ENCODE measurements around the gene UMODL1. TPM values are rescaled to one million over a fixed set of nuclear protein-coding genes. Genes with fewer than 3 reads are reported as not detected.
A peak's percentile ranks its signal among the peaks of the same experiment; 100 is the strongest.

Gene UMODL1
- total RNA-seq, 1 experiment from 2014 or later, result not detected

- Histone ChIP-seq H2BK5ac (ENCODE audit: insufficient read length, low read length) (no peak overlapping the region), H3K9ac (ENCODE audit: extremely low read depth, insufficient read length, low read length) (no peak overlapping the region), H3K27ac (ENCODE audit: insufficient read length, low read depth, low read length) (no peak overlapping the region), H3K14ac (ENCODE audit: insufficient read depth, low read length) (peak overlapping the region; percentile 63; the same call in 1 of the 2 replicates), H4K8ac (replicated peaks; ENCODE audit: insufficient read length, low read depth, low read length) (no peak overlapping the region), H3K18ac (ENCODE audit: insufficient read length, low read depth, low read length) (no peak overlapping the region), H3K23ac (ENCODE audit: insufficient read length, low read depth, low read length) (no peak overlapping the region), H3K79me2 (ENCODE audit: insufficient read depth, low read length) (no peaks in the 10 kb centered on the region), H3K56ac (ENCODE audit: insufficient read length, low read depth, low read length) (no peak overlapping the region), H2BK20ac (ENCODE audit: low read depth, low read length, poor library complexity, severe bottlenecking) (no peak overlapping the region), H3K4me2 (ENCODE audit: insufficient read depth, insufficient read length, low read length) (no peak overlapping the region), H2BK15ac (ENCODE audit: low read depth, low read length) (no peak overlapping the region), H2BK12ac (ENCODE audit: insufficient read length, low read depth, low read length) (no peak overlapping the region), H4K20me1 (ENCODE audit: control insufficient read depth, insufficient read depth, insufficient read length) (no peaks in the 10 kb centered on the region), H2AK5ac (ENCODE audit: insufficient read length, low read length) (no peak overlapping the region), H3K9me3 (ENCODE audit: control insufficient read depth, low read depth, low read length) (no peaks in the 10 kb centered on the region), H3K4ac (ENCODE audit: low read depth, low read length) (no peak overlapping the region), H3T11ph (ENCODE audit: low read length) (no peak overlapping the region), H2BK120ac (ENCODE audit: low read depth, low read length, poor library complexity, severe bottlenecking) (no peak overlapping the region), H4K91ac (ENCODE audit: insufficient read length, low read depth, low read length) (no peak overlapping the region), H3K4me1 (ENCODE audit: insufficient read depth, low read length) (no peaks in the 10 kb centered on the region), H3K79me1 (ENCODE audit: insufficient read depth, low read depth, low read length, poor library complexity, severe bottlenecking) (no peaks in the 10 kb centered on the region), H2AFZ (ENCODE audit: low read length) (no peak overlapping the region), H3K23me2 (ENCODE audit: insufficient read length, low read depth, low read length, poor library complexity, severe bottlenecking) (peaks cover 3% of the 10 kb centered on the region), H3K27me3 (ENCODE audit: insufficient read depth, low read length) (no peaks in the 10 kb centered on the region), H4K5ac (ENCODE audit: insufficient read length, low read depth, low read length) (no peak overlapping the region)
- TF ChIP-seq CTCF (conservative IDR thresholded peaks at IDR 0.05), result no peak
- no peak for DNase-seq
- Mint-ChIP-seq H3K4me1 (peaks cover 13 to 17% of the 10 kb centered on the region in 2 experiments), H3K9me3 (peaks cover 0 to 3% of the 10 kb centered on the region in 2 experiments; a peak in 2 of 5 replicates), H3K36me3 (ENCODE audit: insufficient read depth in 1 of 3, low read depth in 3 of 3) (no peaks in the 10 kb centered on the region), H3K27me3 (ENCODE audit: low read depth) (peaks cover 30% of the 10 kb centered on the region), H3K4me3 (no peak overlapping the region), H3K27ac (no peak overlapping the region)
- WGBS (ENCODE audit: extremely low coverage, insufficient read length, low lambda C conversion rate), result no CpG with 5 or more reads among the region's 3 CpGs
Measured at GRCh38 chr21:42032968-42033367, 38.1 kb upstream of the UMODL1 start.
